ENCODE data around the gene FNTB. TPM values are rescaled to one million over a fixed set of nuclear protein-coding genes. Genes with fewer than 3 reads are reported as not detected.

The FNTB gene
- total and polyA plus RNA-seq, 12 donors: 12.2 to 27.2 (median 22.3) TPM

GRCh38 chr14:64946310-64947045, 40.2 kb upstream of the FNTB start:
- no peak for TF ChIP-seq POLR2A (IDR thresholded peaks at IDR 0.05)
- no peak for TF ChIP-seq CTCF (IDR thresholded peaks at IDR 0.05)

GRCh38 chr14:64947710-64948611, 38.7 kb upstream of the FNTB start:
- intact Hi-C loops (cut with DNase I): no loop called here
- H3K27me3 ChIP-seq: no peaks in the 10 kb centered on the region
- H3K4me1 ChIP-seq (replicated peaks in 1 of 2): no peaks in the 10 kb centered on the region
- no peak overlapping the region for H3K27ac ChIP-seq
- peaks cover 0 to 6% of the 10 kb centered on the region in 2 donors for H3K36me3 ChIP-seq (replicated peaks in 1 of 2)
- peak in 2 of 7 donors; percentile 28 to 40 for DNase-seq
- H3K9me3 ChIP-seq (replicated peaks in 1 of 3): no peaks in the 10 kb centered on the region
- TF ChIP-seq CTCF (IDR thresholded peaks at IDR 0.05): no peak
- TF ChIP-seq POLR2A (IDR thresholded peaks at IDR 0.05): no peak
- WGBS, 4 donors: 86 to 91% (median 89%) methylated on average over 16 to 28 of the region's 28 CpGs
- H3K4me3 ChIP-seq: no peak overlapping the region

More at GRCh38 chr14:64946310-64947045, 40.2 kb upstream of the FNTB start:
- H3K27ac ChIP-seq: no peak overlapping the region
- H3K4me1 ChIP-seq (replicated peaks in 1 of 2): no peaks in the 10 kb centered on the region
- H3K36me3 ChIP-seq (replicated peaks in 1 of 2): peaks cover 0 to 6% of the 10 kb centered on the region in 2 donors
- intact Hi-C loops (cut with DNase I): no loop called here
- H3K27me3 ChIP-seq: no peaks in the 10 kb centered on the region
- DNase-seq: peak in 1 of 7 donors; percentile 35
- 83 to 96% (median 84%) methylated on average over 6 of the region's 6 CpGs for WGBS, 4 donors
- H3K4me3 ChIP-seq: no peak overlapping the region
- H3K9me3 ChIP-seq (replicated peaks in 1 of 3): no peaks in the 10 kb centered on the region

GRCh38 chr14:64948612-64949210, 38.0 kb upstream of the FNTB start:
- no peak for TF ChIP-seq POLR2A (IDR thresholded peaks at IDR 0.05)
- TF ChIP-seq CTCF (IDR thresholded peaks at IDR 0.05): no peak
- H3K4me1 ChIP-seq (replicated peaks in 1 of 2): no peaks in the 10 kb centered on the region
- H3K36me3 ChIP-seq (replicated peaks in 1 of 2): peaks cover 0 to 6% of the 10 kb centered on the region in 2 donors
- intact Hi-C loops (cut with DNase I): no loop called here
- H3K27me3 ChIP-seq: no peaks in the 10 kb centered on the region
- DNase-seq: peak in 1 of 7 donors; percentile 49
- H3K27ac ChIP-seq: no peak overlapping the region
- no peak overlapping the region for H3K4me3 ChIP-seq
- no peaks in the 10 kb centered on the region for H3K9me3 ChIP-seq (replicated peaks in 1 of 3)
- 81 to 94% (median 89%) methylated on average over 5 to 8 of the region's 8 CpGs for WGBS, 4 donors

GRCh38 chr14:64950889-64951288, 35.8 kb upstream of the FNTB start:
- no peaks in the 10 kb centered on the region for H3K27me3 ChIP-seq
- peak overlapping the region in 1 of 5 donors; percentile 47 for H3K27ac ChIP-seq
- WGBS, 4 donors: 94 to 100% (median 97%) methylated on average over 8 of the region's 8 CpGs
- TF ChIP-seq POLR2A (IDR thresholded peaks at IDR 0.05) (no peak), CTCF (IDR thresholded peaks at IDR 0.05) (no peak)
- H3K4me1 ChIP-seq (replicated peaks in 1 of 2): no peaks in the 10 kb centered on the region
- no peak for DNase-seq
- H3K36me3 ChIP-seq (replicated peaks in 1 of 2): peaks cover 0 to 6% of the 10 kb centered on the region in 2 donors
- no peak overlapping the region for H3K4me3 ChIP-seq
- intact Hi-C loops (cut with DNase I): no loop called here
- no peaks in the 10 kb centered on the region for H3K9me3 ChIP-seq (replicated peaks in 1 of 3)
